ENCODE data around the gene ACOT4. TPM values are rescaled to one million over a fixed set of nuclear protein-coding genes. Genes with fewer than 3 reads are reported as not detected.
"Not testable (repeated sequence)": the region's sequence is repeated elsewhere in the genome, so short reads cannot be mapped to it uniquely, and the experiment has no call there.

The ACOT4 gene
- total RNA-seq, 4 donors from 2014 or later, result 0.61 to 1.5 TPM; not detected in 2

GRCh38 chr14:73588695-73589094, 3.0 kb upstream of the ACOT4 start:
- Histone ChIP-seq H3K36me3 (no peaks in the 10 kb centered on the region), H3K27ac (no peak overlapping the region), H3K4me1 (no peaks in the 10 kb centered on the region), H3K9me3 (no peaks in the 10 kb centered on the region), H3K27me3 (no peaks in the 10 kb centered on the region), H3K4me3 (no peak overlapping the region)
- DNase-seq, result no peak
- intact Hi-C loops (cut with DNase I; ENCODE audit: low total_unique reads), result no loop called here
- TF ChIP-seq CTCF (IDR thresholded peaks at IDR 0.05) (no peak), POLR2A (IDR thresholded peaks at IDR 0.05) (no peak)

- intact Hi-C loops (cut with DNase I; ENCODE audit: low total_unique reads), result no loop called here
- no peaks in the 10 kb centered on the region for H3K4me1 ChIP-seq
- H3K4me3 ChIP-seq, result no peak overlapping the region
- H3K27me3 ChIP-seq, result no peaks in the 10 kb centered on the region
- no peak for DNase-seq
- no peaks in the 10 kb centered on the region for H3K36me3 ChIP-seq
- no peaks in the 10 kb centered on the region for H3K9me3 ChIP-seq
- no peak overlapping the region for H3K27ac ChIP-seq
- TF ChIP-seq CTCF (IDR thresholded peaks at IDR 0.05) (no peak), POLR2A (IDR thresholded peaks at IDR 0.05) (no peak)
Observed at GRCh38 chr14:73589116-73589515, 2.6 kb upstream of the ACOT4 start.

GRCh38 chr14:73590673-73591004, 1.0 kb upstream of the ACOT4 start:
- H3K27ac ChIP-seq; H3K9me3 ChIP-seq; H3K4me1 ChIP-seq; H3K27me3 ChIP-seq; H3K36me3 ChIP-seq; intact Hi-C loops (cut with DNase I; ENCODE audit: low total_unique reads); H3K4me3 ChIP-seq; DNase-seq: not testable (repeated sequence)

- Histone ChIP-seq H3K9me3 (no peaks in the 10 kb centered on the region), H3K27ac (no peak overlapping the region), H3K4me1 (no peaks in the 10 kb centered on the region), H3K27me3 (no peaks in the 10 kb centered on the region), H3K36me3 (no peaks in the 10 kb centered on the region), H3K4me3 (no peak overlapping the region)
- intact Hi-C loops (cut with DNase I; ENCODE audit: low total_unique reads), result no loop called here
- no peak for DNase-seq
- TF ChIP-seq POLR2A (IDR thresholded peaks at IDR 0.05), result no peak
Observed at GRCh38 chr14:73594491-73594890, 2.8 kb downstream of the ACOT4 start.

- intact Hi-C loops (cut with DNase I; ENCODE audit: low total_unique reads), result no loop called here
- TF ChIP-seq POLR2A (IDR thresholded peaks at IDR 0.05), result no peak
- TF ChIP-seq CTCF (IDR thresholded peaks at IDR 0.05), result no peak
- no peaks in the 10 kb centered on the region for H3K4me1 ChIP-seq
- no peaks in the 10 kb centered on the region for H3K9me3 ChIP-seq
- no peaks in the 10 kb centered on the region for H3K27me3 ChIP-seq
- DNase-seq, result no peak
- no peak overlapping the region for H3K27ac ChIP-seq
- no peaks in the 10 kb centered on the region for H3K36me3 ChIP-seq
- no peak overlapping the region for H3K4me3 ChIP-seq
Observed at GRCh38 chr14:73599499-73599898, 7.8 kb downstream of the ACOT4 start.

GRCh38 chr14:73602994-73603393, 11.3 kb downstream of the ACOT4 start:
- no peak overlapping the region for H3K4me3 ChIP-seq
- no peaks in the 10 kb centered on the region for H3K27me3 ChIP-seq
- H3K4me1 ChIP-seq, result no peaks in the 10 kb centered on the region
- no peaks in the 10 kb centered on the region for H3K36me3 ChIP-seq
- TF ChIP-seq CTCF (IDR thresholded peaks at IDR 0.05), result no peak
- TF ChIP-seq POLR2A (IDR thresholded peaks at IDR 0.05), result no peak
- no peak overlapping the region for H3K27ac ChIP-seq
- no peaks in the 10 kb centered on the region for H3K9me3 ChIP-seq
- no peak for DNase-seq
- intact Hi-C loops (cut with DNase I; ENCODE audit: low total_unique reads), result no loop called here

Measured in uterus (tissue), 4 donors.